ENCODE data around the gene DTNB.

DTNB gene

GRCh38 chr2:25347205-25347815 is 326.1 kb downstream of the DTNB start:
- H3K9me2 ChIP-seq (replicated peaks; ENCODE audit: insufficient read depth, low read length), result no peaks in the 10 kb centered on the region
- H2AFZ ChIP-seq (ENCODE audit: low read depth, low read length, severe bottlenecking), result no peak overlapping the region
- TF ChIP-seq, protein P1, sequence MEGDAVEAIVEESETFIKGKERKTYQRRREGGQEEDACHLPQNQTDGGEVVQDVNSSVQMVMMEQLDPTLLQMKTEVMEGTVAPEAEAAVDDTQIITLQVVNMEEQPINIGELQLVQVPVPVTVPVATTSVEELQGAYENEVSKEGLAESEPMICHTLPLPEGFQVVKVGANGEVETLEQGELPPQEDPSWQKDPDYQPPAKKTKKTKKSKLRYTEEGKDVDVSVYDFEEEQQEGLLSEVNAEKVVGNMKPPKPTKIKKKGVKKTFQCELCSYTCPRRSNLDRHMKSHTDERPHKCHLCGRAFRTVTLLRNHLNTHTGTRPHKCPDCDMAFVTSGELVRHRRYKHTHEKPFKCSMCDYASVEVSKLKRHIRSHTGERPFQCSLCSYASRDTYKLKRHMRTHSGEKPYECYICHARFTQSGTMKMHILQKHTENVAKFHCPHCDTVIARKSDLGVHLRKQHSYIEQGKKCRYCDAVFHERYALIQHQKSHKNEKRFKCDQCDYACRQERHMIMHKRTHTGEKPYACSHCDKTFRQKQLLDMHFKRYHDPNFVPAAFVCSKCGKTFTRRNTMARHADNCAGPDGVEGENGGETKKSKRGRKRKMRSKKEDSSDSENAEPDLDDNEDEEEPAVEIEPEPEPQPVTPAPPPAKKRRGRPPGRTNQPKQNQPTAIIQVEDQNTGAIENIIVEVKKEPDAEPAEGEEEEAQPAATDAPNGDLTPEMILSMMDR (IDR thresholded peaks at IDR 0.05; ENCODE audit: insufficient read depth, low read length, poor library complexity, severe bottlenecking), result no peak
- TF ChIP-seq EZH2phosphoT487 (conservative IDR thresholded peaks at IDR 0.05; ENCODE audit: low read length), result no peak
- H3K9me3 ChIP-seq (ENCODE audit: insufficient read depth, low read length), result no peaks in the 10 kb centered on the region
- H3K79me2 ChIP-seq (ENCODE audit: insufficient read depth, low read length), result no peaks in the 10 kb centered on the region
- H3K4me2 ChIP-seq (ENCODE audit: low read depth, low read length, poor library complexity, severe bottlenecking), result no peak overlapping the region
- no peaks in the 10 kb centered on the region for H4K20me1 ChIP-seq (ENCODE audit: low read depth, low read length)
- no peak overlapping the region for H3K27ac ChIP-seq (ENCODE audit: low read depth, low read length)
- H3F3A ChIP-seq (ENCODE audit: insufficient read depth), result no peaks in the 10 kb centered on the region
- H3K9ac ChIP-seq (ENCODE audit: low read length), result no peak overlapping the region
- no peaks in the 10 kb centered on the region for H3K36me3 ChIP-seq (ENCODE audit: low read length)
- H3K4me3 ChIP-seq (ENCODE audit: insufficient read depth, low read length, poor library complexity, severe bottlenecking), result no peak overlapping the region
- H3K27me3 ChIP-seq (ENCODE audit: low read length), result no peaks in the 10 kb centered on the region

- Histone ChIP-seq H3F3A (ENCODE audit: insufficient read depth) (no peaks in the 10 kb centered on the region), H3K36me3 (ENCODE audit: low read length) (no peaks in the 10 kb centered on the region), H3K9ac (ENCODE audit: low read length) (no peak overlapping the region), H3K4me2 (ENCODE audit: low read depth, low read length, poor library complexity, severe bottlenecking) (no peak overlapping the region), H3K27me3 (ENCODE audit: low read length) (no peaks in the 10 kb centered on the region), H3K4me3 (ENCODE audit: insufficient read depth, low read length, poor library complexity, severe bottlenecking) (no peak overlapping the region), H3K9me2 (replicated peaks; ENCODE audit: insufficient read depth, low read length) (no peaks in the 10 kb centered on the region), H2AFZ (ENCODE audit: low read depth, low read length, severe bottlenecking) (no peak overlapping the region), H3K9me3 (ENCODE audit: insufficient read depth, low read length) (no peaks in the 10 kb centered on the region), H3K79me2 (ENCODE audit: insufficient read depth, low read length) (no peaks in the 10 kb centered on the region), H3K27ac (ENCODE audit: low read depth, low read length) (no peak overlapping the region), H4K20me1 (ENCODE audit: low read depth, low read length) (no peaks in the 10 kb centered on the region)
- no peak for TF ChIP-seq EZH2phosphoT487 (conservative IDR thresholded peaks at IDR 0.05; ENCODE audit: low read length)
- TF ChIP-seq, protein P1 (IDR thresholded peaks at IDR 0.05; ENCODE audit: insufficient read depth, low read length, poor library complexity, severe bottlenecking), result no peak
Measured at GRCh38 chr2:25343187-25343825, 330.1 kb downstream of the DTNB start.

DNA sequence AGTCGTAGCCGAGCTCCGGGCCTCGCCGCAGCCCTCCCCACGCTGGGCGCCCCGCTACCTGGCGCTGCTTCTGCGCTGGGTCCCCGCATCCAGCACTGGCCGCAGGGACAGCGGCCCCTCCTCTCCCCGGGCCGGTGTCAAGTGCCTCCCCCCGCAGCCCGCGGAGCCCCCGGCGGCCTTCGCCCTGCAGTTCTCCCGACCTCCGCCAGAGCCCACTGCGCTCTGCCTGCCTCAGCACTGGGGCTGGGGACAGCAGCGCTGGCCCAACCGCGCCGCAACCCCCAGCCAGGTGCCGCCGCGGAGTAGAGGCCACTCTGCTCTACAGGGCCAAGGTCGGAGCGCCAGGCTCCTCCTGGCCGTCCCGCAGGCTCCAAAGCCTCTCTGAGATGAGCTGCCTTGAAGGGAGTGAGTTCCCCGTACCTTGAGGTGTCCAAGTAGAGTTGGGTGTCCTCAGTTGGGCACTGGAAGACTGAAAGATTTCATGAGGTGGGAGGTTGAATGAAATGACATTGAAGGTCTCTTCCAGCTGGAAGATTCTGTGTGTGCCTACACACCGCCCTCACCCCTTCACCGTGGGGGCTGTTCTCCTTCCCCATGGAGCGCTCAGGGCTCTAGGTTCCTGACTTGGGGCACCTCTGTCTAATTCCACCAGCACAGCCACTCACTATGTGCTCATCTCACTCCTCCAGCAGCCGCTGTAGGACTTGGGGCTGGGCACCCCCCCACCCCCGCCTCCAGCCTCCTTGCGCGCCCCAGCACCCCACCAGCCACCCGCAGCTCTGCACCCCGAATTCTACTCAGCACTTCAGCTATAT is 330.8 kb downstream of the DTNB start:
- Histone ChIP-seq H3K79me2 (ENCODE audit: insufficient read depth, low read length) (no peaks in the 10 kb centered on the region), H4K20me1 (ENCODE audit: low read depth, low read length) (no peaks in the 10 kb centered on the region; the same call in 1 of the 2 replicates), H3F3A (ENCODE audit: insufficient read depth) (no peaks in the 10 kb centered on the region), H3K27me3 (ENCODE audit: low read length) (no peaks in the 10 kb centered on the region), H3K36me3 (ENCODE audit: low read length) (no peaks in the 10 kb centered on the region), H3K27ac (ENCODE audit: low read depth, low read length) (no peak overlapping the region), H3K4me2 (ENCODE audit: low read depth, low read length, poor library complexity, severe bottlenecking) (peak overlapping the region; percentile 70), H2AFZ (ENCODE audit: low read depth, low read length, severe bottlenecking) (no peak overlapping the region), H3K9me3 (ENCODE audit: insufficient read depth, low read length) (no peaks in the 10 kb centered on the region), H3K9me2 (replicated peaks; ENCODE audit: insufficient read depth, low read length) (no peaks in the 10 kb centered on the region), H3K9ac (ENCODE audit: low read length) (peak overlapping the region; percentile 68), H3K4me3 (ENCODE audit: insufficient read depth, low read length, poor library complexity, severe bottlenecking) (peak overlapping the region; percentile 85)
- no peak for TF ChIP-seq EZH2phosphoT487 (conservative IDR thresholded peaks at IDR 0.05; ENCODE audit: low read length)
- TF ChIP-seq, protein P1 (IDR thresholded peaks at IDR 0.05; ENCODE audit: insufficient read depth, low read length, poor library complexity, severe bottlenecking), result peak; percentile 85
